HK-2 (cell line): ENCODE measurements around the gene CHRNB4.
"Not testable (repeated sequence)": the region's sequence is repeated elsewhere in the genome, so short reads cannot be mapped to it uniquely, and the experiment has no call there.

Experiments used
- DNase-seq: peaks from one replicate; pipeline ENCODE4 v3.0.0-alpha.2; 2018; ENCODE audit not compliant: unreplicated experiment

Gene CHRNB4

DNA sequence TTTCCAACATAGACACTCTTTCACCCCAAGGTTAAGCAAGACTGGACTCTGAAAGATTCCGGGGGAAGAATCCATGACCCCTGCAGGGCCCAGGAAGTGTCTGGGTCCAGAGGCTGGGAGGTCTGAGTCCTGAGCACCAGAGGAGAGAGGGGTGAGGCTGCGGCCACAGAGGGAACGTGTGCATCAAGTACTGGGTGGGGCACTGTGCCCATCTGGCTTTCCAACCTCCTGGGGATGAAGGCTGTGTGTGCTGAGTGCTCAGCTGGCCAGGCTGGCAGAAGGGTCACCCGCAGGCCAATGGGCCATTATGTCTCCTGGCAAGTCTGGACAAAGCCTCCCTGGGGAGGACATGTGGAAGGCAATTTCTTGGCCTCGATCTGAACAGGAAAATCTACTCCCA is 23.5 kb downstream of the CHRNB4 start:
- DNase-seq: no peak

DNA sequence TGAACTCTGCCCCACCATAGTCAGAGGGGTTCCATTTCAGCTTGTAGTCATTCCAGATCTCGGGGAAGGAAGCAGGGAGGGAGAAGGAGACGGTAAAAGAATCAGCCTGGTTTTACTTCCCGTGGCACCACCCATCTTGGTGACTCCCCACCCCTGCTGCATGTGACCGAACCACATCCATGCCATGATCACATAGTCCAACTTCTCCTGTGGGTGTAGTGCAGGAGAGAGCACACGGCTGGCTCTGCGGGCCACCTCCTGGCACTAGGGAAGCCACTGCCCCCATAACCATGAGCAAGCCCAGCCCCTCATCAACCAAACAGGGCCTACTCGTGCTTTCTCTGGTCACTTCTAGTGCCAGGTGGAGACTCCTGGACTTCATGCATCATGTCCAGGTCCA is 23.9 kb downstream of the CHRNB4 start:
- no peak for DNase-seq

DNA sequence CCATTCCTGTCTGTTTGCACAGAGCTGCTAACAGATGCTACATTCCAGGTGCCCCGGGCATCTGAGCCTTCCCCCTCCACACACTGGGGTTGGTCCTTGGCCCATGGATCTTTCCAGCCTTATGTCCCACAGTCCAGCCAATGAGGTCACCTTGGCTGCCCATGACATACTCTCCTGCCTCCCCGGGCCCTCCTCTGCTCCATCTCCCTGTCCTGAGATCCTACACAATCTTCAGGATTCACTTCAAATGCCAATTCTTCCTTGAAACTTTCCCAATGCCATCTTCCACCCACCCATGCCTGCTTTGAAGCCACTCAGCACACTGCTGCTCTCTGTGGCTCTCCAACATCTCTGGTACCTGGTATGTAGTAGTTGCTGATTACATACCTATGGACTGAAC is 24.5 kb downstream of the CHRNB4 start:
- no peak for DNase-seq

DNA sequence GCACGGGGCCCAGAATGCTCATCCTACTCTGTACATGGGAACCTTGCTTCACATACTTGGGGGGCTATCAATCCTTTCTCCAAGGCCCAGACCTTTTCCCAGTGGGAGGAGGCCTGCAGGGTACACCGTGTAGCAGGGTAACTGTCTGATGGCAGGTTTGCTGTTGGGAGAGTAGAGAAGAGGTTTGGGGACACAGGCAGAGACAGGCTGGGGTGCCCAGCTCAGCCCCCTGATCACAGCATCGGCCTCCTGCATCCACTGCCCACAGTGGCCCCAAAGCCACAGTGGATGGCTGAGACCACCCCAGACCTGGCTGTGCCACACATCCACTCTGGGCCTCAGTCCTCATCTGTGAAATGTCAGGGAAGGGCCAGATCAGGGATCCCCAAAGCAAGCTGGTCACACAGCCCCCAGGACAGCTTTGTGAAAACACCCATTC is 25.8 kb downstream of the CHRNB4 start:
- no peak for DNase-seq

DNA sequence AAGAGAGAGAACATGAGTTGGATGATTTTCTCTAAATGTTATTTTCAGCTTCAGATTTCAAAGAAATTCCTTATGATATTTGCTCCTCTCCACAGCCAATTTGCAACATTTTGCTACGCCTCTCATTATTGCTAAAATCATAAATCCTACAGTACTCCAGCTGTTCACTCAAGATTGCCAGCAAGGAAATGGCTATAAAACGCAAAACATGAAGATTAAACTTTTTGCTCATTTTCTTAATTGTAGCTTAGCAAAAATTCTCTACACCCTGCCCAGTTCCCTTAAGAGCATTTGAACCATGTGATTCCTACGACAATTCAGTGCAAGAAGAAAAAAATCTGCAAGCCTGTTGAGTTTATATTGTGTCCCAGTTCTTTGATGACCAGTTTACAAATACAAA is 27.0 kb downstream of the CHRNB4 start:
- DNase-seq: no peak

DNA sequence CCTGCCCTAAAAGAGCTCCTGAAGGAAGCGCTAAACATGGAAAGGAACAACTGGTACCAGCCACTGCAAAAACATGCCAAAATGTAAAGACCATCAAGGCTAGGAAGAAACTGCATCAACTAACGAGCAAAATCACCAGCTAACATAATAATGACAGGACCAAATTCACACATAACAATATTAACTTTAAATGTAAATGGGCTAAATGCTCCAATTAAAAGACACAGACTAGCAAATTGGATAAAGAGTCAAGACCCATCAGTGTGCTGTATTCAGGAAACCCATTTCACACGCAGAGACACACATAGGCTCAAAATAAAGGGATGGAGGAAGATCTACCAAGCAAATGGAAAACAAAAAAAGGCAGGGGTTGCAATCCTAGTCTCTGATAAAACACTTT is 31.5 kb downstream of the CHRNB4 start:
- DNase-seq: not testable (repeated sequence)

DNA sequence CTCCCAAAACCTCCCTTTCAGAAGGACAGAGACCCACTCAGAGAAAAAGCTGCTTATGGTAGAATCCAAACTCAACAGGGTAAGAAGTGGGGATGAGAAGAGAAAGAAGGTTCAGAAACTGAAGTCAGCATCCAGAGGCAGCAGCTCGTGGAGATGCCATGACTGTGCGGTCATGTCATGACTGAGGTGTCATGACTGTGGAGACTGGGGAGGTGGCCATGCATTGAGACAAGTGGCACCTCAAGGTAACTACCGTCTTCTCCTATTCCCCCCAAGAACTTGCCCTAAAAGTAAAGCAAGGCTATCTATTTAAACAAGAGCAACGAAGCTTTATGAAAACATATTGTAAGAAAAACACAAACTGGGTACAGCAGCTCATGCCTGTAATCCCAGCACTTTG is 35.3 kb downstream of the CHRNB4 start:
- no peak for DNase-seq

DNA sequence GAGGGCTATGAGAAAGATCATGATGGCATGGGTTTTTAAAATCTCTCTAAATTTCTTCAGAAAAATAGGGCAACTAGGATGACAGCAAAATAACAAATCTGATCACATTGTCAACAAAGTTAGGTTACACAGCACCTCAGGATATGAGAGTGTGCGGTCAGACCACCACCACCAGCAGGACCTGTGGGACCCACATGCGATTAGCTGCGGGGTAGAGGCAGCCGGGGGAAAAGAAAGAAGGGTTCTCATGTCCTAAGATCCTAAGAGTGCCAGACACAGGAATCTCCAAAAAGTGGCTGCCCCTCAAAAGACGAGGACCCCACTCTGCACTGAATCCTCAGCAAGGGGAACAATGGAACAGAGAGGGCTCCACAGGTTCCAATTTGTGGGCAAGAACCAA is 35.8 kb downstream of the CHRNB4 start:
- DNase-seq: no peak

DNA sequence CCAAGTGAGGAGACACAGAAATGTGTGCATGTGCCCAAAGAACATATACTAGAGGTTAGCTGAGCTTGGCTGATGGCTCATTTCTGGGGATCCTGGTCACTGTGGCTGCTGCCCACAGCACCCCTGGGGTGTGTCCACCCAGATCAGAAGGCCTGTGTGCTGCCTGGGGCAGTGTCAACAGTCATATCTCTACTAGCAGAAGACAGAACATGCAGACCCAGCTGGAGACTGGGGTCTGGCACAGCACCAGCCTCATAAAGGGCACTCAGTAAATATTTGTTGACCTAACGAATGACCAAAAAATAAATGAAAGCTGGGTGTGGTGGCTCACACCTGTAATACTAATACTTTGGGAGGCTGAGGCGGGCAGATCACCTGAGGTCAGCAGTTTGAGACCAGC is 36.6 kb downstream of the CHRNB4 start:
- DNase-seq: no peak

DNA sequence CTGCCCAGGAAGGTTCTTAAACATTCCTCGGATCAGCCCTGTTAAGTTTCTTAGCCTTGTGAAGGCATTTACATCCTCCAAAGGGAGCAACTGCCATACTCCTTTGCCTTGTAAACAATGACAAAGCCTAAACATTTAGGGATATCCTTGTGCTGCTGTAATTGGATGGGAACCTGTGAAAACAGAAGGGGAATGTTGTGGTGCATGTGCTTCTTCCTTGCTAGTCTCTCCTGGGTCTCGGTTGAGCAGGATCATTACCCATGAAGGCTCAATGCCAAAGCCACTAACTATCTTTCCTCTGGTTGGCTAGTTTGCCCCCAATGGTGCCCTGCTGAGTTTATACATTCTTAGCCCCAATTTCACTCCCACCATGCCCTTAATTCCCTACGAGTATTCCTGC is 37.5 kb downstream of the CHRNB4 start:
- no peak for DNase-seq

DNA sequence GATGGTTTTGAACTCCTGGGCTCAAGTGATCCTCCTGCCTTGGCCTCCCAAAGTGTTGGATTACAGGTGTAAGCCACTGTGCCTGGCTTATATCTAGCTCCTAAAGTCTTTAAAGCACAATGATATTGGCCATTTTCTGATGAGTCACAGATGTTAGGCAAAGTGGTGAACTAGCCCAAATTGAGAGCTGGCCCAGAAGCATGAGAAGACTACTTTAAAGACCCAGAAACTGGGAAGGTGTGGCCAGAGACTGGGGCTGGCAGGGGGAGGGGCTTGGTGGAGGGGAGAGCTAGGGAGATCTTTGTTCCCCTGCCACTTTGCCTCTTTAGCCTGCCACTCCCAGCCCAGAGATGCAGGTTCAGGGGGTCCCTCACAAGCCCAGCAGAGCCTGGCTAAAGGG is 41.8 kb downstream of the CHRNB4 start:
- DNase-seq: no peak

DNA sequence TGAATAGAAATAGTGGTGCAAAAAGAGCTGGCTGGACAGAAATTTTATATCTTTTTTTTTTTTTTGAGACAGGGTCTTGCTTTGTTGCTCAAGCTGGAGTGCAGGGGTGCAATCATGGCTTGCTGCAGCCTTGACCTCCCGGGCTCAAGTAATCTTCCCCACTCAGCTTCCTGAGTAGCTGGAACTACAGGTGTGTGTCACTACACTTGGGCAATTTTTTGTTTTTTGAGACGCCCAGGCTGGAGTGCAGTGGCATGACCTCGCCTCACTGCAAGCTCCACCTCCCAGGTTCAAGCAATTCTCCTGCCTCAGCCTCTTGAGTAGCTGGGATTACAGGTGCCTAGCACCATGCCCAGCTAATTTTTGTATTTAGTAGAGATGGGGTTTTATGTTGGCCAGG is 42.7 kb downstream of the CHRNB4 start:
- no peak for DNase-seq

DNA sequence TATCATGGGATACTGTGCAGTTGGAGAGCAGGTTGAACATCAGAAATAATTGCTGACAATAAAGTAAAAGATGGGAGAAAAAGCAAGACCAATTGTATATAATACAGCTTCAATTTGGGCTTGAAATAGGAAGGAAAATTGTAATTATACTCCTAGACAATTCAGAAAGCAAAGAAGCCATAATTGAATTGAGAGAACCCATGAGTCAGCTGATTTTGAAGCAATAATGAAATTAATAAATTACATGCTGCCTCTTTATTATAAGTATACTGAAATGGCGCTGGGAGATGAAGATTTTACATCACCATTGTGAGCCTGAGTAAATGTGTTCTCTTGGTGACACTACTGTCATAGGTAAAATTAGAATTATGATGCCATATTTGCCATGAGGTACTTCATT is 43.4 kb downstream of the CHRNB4 start:
- no peak for DNase-seq

DNA sequence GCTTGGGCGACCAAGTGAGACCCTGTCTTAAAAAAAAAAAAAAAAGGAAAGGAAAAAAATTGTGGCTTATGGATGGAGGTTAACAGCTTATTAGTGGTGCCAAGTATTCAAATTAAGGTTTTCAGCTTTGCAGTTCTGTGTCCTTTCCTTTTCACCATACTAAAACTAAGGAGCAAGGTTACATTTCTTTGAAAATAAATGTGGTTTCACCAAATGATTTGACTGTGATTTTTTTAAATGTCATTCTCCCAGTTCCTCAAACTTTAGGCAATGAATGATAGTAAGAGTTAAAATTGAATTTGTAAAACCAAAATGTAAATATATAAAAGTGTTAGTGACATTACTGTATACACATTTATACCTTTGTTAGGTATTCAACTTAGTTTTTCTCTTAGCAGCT is 66.1 kb downstream of the CHRNB4 start:
- no peak for DNase-seq
